ENCODE data around the gene ZFPM1. TPM values are rescaled to one million over a fixed set of nuclear protein-coding genes. Genes with fewer than 3 reads are reported as not detected.

ZFPM1 gene
- total RNA-seq, 2 donors from 2014 or later = 4.1 to 21.5 TPM

GRCh38 chr16:88524274-88524972 is 71.3 kb downstream of the ZFPM1 start:
- no peak for DNase-seq (ENCODE audit: low spot score)
- H3K4me1 ChIP-seq (replicated peaks) = no peaks in the 10 kb centered on the region
- intact Hi-C loops (cut with DNase I) = no loop called here
- H3K36me3 ChIP-seq = no peaks in the 10 kb centered on the region
- no peaks in the 10 kb centered on the region for H3K9me3 ChIP-seq
- 60% methylated on average over 16 of the region's 18 CpGs for WGBS
- no peak overlapping the region for H3K4me3 ChIP-seq
- no peak overlapping the region for H3K27ac ChIP-seq
- TF ChIP-seq POLR2A (IDR thresholded peaks at IDR 0.05) (no peak), POLR2AphosphoS5 (IDR thresholded peaks at IDR 0.05) (no peak), CTCF (IDR thresholded peaks at IDR 0.05) (no peak)
- no peaks in the 10 kb centered on the region for H3K27me3 ChIP-seq (replicated peaks; ENCODE audit: insufficient read depth)

GRCh38 chr16:88524973-88525662 is 72.0 kb downstream of the ZFPM1 start:
- 60% methylated on average over 11 of the region's 18 CpGs for WGBS
- no peak overlapping the region for H3K4me3 ChIP-seq
- no peak for TF ChIP-seq CTCF (IDR thresholded peaks at IDR 0.05)
- TF ChIP-seq POLR2A (IDR thresholded peaks at IDR 0.05) = no peak
- no peak for TF ChIP-seq POLR2AphosphoS5 (IDR thresholded peaks at IDR 0.05)
- no peak for DNase-seq (ENCODE audit: low spot score)
- H3K36me3 ChIP-seq = no peaks in the 10 kb centered on the region
- H3K27me3 ChIP-seq (replicated peaks; ENCODE audit: insufficient read depth) = no peaks in the 10 kb centered on the region
- no peaks in the 10 kb centered on the region for H3K9me3 ChIP-seq
- intact Hi-C loops (cut with DNase I) = no loop called here
- no peak overlapping the region for H3K27ac ChIP-seq
- no peaks in the 10 kb centered on the region for H3K4me1 ChIP-seq (replicated peaks)

- H3K36me3 ChIP-seq = no peaks in the 10 kb centered on the region
- no peak overlapping the region for H3K27ac ChIP-seq
- H3K4me1 ChIP-seq (replicated peaks) = no peaks in the 10 kb centered on the region
- 69% methylated on average over 14 of the region's 17 CpGs for WGBS
- no peak overlapping the region for H3K4me3 ChIP-seq
- no peak for DNase-seq (ENCODE audit: low spot score)
- TF ChIP-seq CTCF (IDR thresholded peaks at IDR 0.05) (no peak), POLR2A (IDR thresholded peaks at IDR 0.05) (no peak), POLR2AphosphoS5 (IDR thresholded peaks at IDR 0.05) (no peak)
- H3K27me3 ChIP-seq (replicated peaks; ENCODE audit: insufficient read depth) = no peaks in the 10 kb centered on the region
- intact Hi-C loops (cut with DNase I) = no loop called here
- no peaks in the 10 kb centered on the region for H3K9me3 ChIP-seq
These were observed 72.5 kb downstream of the ZFPM1 start for GRCh38 chr16:88525663-88525990.

GRCh38 chr16:88526008-88526905 is 73.2 kb downstream of the ZFPM1 start:
- H3K9me3 ChIP-seq = no peaks in the 10 kb centered on the region
- DNase-seq (ENCODE audit: low spot score) = no peak
- H3K36me3 ChIP-seq = no peaks in the 10 kb centered on the region
- intact Hi-C loops (cut with DNase I) = loop anchor here (2.0 kb wide), 1 partner anchor 83 kb away; no protein-coding TSS in a partner anchor
- H3K4me3 ChIP-seq = no peak overlapping the region
- H3K27me3 ChIP-seq (replicated peaks; ENCODE audit: insufficient read depth) = no peaks in the 10 kb centered on the region
- no peak overlapping the region for H3K27ac ChIP-seq
- 74% methylated on average over 23 of the region's 29 CpGs for WGBS
- TF ChIP-seq CTCF (IDR thresholded peaks at IDR 0.05) = no peak
- no peak for TF ChIP-seq POLR2A (IDR thresholded peaks at IDR 0.05)
- no peak for TF ChIP-seq POLR2AphosphoS5 (IDR thresholded peaks at IDR 0.05)
- no peaks in the 10 kb centered on the region for H3K4me1 ChIP-seq (replicated peaks)

Measured in prostate gland (tissue), 2 donors.